HG03460 (cell line): ENCODE measurements around the gene TAF5L.
"Not testable (repeated sequence)": the region's sequence is repeated elsewhere in the genome, so short reads cannot be mapped to it uniquely, and the experiment has no call there.

ENCODE experiments used
- ATAC-seq: cut with Tn5 transposase; IDR thresholded peaks from one replicate; pipeline ENCODE4 v1.9.1; 2021; ENCODE audit not compliant: unreplicated experiment

TAF5L gene

DNA sequence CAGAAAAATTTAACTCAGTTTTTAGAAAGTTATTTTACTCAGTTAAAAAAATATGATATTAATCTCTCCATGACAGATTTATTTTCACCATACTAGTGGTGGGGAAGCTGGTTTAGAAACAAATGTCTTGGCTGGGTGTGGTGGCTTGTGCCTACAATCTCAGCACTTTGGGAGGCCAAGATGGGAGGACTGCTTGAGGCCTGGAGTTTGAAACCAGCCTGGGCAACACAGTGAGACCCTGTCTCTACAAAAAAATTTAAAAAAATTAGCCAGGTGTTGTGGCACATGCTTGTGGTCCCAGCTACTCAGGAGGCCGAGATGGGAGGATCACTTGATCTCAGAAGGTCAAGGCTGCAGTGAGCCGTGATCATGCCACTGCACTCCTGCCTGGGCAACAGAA is 17.3 kb downstream of the TAF5L start:
- ATAC-seq: no peak

DNA sequence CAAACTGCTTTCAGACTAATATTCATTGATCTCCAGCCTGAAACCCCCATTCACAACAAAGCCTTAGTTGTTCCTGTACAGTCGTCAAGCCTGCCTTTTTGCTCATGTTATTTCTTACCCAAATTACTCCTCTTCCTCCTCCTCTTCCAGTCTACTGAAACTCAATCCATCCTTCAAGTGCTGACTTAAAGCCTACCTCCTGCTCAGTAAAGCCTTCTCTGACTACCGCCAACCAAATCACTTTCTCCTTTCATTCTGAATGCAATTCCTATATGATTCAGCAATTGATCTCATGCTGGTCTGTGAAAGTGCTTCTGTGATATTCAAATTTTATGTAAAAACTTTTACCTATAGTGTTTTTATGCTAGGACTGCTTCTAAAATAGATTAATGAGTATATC is 18.6 kb downstream of the TAF5L start:
- ATAC-seq: no peak

DNA sequence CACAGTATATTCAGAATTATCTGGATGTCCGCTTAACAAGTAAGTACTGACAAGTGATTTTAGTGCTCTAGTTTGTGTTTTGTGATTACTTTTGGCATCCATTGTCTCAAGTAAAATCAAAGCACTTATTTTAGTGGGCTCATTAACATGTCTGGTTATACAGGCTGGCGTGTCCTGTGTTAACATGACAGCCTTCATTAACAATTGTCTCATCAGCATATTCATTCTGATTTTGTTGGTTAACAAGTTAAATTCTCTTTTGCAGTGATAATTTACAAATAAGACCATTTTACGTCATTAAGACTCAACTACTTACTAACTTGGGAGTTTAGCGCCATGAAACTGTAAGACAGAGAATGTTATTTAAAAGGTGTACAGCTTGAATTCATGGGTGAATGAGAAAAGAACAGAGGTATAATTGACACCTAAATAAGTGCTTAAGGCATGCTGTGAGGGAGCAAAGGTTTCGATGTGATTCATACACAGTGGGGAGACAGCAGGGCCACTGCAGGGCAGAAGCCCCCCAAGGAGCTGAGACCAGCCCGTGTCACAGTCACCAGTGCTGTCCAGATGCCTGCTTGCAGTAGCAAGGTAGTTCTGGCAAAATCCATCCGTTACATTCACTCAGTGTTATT is 22.4 kb downstream of the TAF5L start:
- no peak for ATAC-seq

DNA sequence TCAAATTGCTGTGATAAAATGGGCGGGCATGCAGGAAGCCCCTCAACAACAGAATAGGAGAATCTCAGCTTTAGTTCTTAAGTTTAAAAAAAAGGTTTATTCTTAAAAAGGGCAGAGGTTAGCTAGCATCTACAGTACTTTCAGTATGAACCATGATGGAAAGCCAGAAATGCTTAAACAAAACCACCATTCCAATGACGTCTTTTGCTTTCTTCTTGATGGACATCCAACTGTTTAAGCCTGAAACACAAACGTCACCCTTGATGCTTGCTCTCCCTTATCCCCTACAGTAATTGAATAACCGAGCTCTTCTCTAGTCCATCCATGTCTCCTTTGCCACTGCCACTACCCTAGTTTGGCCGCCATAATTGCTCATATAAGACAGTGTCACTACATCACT is 25.7 kb downstream of the TAF5L start:
- no peak for ATAC-seq

DNA sequence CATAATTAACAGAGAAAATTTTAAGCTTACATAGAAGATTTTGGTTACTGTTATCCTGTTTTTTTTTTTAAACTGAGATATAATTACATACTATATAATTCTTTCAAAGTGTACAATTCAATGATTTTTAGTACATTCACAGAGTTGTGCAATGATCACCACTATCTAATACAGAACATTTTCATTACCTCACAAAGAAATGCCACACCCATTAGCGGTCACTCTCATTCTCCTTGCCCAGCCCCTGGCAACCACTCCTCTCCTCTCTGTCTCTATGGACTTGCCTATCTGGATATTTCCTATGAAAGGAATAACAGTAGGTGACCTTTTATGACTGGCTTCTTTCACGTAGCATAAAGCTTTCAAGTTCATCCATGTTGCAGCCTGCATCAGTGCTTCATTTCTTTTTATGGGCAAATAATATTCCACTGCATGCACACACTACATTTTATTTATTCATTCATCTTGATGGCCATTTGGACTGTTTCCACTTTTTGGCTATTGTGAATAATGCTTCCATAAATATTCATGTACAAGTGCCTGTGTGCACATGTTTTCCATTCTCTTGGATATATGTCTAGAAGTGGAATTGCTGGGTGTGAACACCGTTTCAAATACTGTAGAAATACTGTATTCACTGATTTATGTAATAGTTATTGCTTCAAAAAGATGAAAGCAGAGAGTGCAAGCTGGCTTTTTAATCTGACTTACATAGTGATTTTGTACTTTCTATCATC is 26.5 kb downstream of the TAF5L start:
- ATAC-seq: no peak

DNA sequence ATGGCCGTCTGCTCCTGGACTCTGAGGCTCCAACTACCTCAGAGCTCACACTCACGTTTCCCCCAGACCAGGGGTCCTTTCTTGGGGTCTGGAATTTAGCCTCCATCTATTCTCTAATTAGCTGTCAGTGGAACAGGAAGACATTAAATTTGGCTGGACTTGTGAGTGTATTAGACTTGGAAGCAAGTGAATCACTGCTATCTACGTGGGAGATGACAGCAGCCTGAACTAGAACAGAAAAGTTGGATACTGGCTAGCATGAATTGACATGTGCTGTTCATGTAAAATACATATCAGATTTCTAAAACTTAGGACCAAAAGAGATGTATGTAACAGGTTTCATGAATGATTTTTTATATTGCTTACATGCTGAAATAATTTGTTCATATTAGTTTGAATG is 28.0 kb downstream of the TAF5L start:
- ATAC-seq: no peak

DNA sequence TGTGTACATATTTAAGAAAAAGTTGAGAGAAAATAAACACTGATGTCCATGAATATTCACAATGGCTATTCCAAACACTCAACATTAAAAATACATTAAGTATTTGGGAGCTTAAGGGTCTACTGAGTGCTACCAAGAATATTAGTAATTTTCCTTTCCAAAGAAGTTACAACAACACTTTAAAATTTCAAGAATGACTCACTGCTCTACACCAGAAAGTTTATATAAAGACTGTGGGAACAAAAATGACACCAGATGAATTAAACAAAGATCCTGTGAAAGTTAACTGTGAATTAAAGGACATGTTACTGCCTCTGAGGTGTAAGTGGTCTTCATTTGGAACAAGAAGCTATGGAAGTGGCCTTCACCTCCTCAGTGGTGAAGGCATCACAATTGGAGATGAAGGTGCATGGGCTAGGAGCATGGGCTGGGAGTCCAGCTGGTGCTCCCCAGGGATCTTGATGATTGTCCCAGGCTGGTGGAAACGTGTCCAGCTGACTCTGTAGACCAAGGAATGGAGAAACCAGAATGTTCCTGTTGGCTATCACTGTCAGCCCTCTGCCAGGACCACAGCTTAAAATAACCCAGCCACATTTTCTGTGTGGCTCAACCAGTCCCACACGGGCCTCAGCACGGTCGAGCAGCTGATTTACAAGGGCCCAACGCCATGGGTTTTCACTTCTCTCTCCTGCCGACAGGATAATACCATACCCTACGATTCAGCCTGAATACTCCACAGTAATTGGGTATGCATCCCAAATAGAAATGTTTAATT is 28.8 kb downstream of the TAF5L start:
- ATAC-seq: no peak

DNA sequence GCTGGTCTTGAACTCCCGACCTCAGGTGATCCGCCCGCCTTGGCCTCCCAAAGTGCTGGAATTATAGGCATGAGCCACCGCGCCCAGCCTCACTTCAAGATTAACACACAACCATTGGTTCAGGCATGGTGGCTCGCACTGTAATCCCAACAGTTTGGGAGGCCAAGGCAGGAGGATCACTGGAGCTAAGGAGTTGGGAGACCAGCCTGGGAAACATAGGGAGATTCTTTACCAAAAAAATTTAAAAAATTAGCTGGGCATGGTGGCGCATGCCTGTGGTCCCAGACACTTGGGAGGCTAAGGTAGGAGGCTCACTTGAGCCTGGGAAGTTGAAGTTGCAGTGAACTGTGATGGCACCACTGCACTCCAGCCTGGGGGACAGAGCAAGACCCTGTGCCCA is 30.0 kb downstream of the TAF5L start:
- ATAC-seq: not testable (repeated sequence)

DNA sequence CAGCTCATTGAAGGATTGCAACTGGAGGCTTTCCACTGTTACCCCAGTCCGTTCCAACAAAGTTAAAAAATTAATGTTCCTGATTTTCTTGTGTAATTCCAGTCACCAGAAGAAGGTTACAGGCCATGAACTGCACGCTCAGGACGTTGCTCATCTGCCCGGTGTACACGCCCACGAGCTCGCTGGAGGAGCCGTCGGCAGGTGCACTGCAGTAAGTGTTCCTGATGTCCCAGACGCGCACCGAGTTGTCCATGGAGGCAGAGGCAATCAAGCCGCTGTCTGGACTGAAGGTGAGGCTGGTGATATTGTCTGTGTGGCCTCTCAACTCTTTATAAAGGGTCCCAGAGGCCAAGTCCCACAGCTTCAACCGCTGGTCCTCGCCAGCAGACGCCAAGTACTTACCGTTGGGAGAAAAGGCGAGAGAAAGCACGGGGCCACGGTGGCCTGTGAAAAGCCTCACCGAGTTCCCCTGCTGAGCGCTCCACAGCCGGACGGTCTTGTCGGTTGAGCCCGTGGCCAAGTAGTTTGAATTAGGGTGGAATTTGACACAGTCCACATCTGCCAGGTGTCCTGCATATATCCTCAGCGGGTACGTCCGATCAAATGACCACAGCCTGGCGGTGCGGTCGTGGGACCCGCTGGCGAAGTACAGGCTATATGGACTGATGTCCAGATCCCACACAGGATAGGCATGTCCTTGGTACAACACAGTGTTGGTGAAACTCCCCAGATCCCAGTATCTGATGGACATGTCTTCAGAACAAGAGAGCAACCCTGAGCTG is 31.5 kb downstream of the TAF5L start:
- no peak for ATAC-seq

DNA sequence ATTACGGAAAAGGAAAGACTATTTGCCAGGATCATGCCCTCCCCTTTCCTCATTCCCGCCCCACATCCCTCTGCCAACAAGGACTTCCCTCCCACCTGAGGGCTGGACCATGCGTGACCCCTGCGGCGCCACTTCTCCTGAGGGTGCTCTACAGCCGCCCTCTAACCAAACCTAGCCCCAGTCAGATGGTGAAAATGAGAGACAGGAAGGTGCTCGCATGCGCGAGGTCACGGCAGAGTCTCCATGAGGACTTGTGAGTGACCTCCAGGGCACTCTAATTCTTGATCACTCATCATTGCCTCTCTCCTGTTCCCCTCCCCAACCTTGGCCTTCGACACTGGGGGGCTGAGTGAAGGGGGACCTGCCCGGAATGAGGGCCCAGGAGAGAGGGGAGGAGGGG is 32.1 kb downstream of the TAF5L start:
- ATAC-seq: no peak

DNA sequence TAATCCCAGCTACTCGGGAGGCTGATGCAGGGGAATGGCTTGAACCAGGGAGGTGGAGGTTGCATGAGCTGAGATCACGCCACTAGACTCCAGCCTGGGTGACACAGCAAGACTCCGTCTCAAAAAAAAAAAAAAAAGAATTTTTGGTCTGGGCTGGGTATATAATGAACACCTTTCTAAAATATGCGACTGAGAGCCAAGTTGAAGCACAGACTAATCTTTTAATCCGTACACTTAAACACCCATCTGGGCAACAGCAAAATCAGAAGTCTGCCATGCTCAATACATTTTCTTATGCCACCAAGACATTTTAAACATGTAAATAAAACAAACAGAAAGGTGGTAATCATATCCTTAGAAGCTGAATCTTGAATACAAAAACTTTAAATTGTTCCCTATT is 35.8 kb downstream of the TAF5L start:
- no peak for ATAC-seq

DNA sequence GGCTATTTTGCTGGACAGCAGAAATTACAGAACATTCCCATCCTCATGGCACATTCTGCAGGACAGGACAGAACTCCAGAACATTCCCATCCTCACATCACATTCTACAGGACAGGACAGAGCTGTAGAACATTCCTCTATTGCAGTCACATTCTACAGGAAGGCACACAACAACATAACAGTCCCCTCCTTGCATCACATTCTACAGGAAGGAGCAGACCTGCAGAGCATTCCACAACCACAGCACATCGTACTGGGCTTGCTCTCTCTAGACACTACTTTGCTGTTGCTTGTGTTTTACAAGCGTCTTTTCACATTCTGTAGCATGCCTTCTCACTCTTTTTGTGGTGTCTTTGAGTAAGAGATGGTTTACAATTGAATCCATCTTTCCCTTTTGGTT is 40.6 kb downstream of the TAF5L start:
- ATAC-seq: no peak

DNA sequence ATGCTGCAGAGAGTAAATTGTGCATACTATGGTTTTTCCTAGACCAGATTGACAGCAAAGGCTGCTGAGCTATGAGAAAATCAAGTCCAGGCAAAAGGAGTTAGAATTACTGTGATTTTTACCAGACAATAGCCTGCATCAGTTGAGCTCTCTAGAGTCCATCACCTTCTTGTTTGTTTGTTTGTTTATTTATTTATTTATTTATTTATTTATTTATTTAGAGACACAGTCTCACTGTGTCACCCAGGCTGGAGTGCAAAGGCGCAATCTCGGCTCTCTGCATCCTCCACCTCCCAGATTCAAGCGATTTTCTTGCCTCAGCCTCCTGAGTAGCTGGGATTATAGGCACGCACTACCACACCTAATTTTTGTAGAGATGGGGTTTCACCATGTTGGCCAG is 43.2 kb downstream of the TAF5L start:
- ATAC-seq: no peak

DNA sequence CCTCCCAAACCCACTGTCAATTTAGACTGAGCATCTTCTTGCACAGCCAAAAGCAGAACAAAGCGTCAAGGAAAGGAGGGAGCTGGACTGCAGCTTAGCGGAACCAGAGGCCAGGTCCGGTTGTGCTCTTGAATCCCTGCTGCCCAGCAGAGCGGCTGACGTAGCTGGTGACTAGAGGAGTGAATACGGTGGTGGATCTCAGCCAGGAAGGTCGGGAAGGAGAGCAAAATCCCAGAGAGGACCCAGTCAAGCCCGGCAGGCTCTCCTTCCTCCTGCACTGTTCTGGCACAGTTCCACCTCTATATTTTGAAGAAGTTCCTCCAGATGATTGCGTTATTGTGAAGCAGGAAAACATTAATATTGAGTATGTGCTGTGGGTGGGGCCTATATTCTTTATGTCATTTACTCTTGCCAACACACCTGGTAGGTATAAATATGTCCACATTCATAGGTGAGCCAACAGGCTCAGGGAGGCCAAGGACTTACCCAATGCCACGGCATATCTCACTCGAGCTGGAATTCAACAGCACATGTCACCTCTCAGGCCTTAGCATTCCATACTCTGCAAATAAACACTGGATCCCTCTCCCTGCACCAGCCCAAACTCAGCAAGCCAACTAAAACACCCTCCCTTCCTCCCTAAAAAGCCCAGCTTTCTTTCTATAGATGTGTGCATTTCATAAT is 43.8 kb downstream of the TAF5L start:
- no peak for ATAC-seq

DNA sequence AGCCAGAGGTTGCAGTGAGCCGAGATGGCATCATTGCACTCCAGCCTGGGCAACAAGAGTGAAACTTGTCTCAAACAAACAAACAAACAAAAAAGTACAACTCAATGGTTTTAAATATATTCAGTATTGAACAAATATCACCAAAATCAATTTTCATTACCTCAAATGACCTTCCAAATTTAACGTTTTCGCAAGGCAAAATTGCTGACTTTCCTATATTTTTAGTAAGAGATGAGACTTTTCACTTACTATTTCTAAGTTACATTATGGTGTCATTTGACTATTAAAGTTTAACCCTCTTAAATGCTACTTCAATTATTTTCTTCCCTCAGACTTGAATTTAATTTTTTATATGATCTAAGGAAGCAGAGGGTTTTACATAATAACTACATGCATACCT is 44.4 kb downstream of the TAF5L start:
- ATAC-seq: no peak

DNA sequence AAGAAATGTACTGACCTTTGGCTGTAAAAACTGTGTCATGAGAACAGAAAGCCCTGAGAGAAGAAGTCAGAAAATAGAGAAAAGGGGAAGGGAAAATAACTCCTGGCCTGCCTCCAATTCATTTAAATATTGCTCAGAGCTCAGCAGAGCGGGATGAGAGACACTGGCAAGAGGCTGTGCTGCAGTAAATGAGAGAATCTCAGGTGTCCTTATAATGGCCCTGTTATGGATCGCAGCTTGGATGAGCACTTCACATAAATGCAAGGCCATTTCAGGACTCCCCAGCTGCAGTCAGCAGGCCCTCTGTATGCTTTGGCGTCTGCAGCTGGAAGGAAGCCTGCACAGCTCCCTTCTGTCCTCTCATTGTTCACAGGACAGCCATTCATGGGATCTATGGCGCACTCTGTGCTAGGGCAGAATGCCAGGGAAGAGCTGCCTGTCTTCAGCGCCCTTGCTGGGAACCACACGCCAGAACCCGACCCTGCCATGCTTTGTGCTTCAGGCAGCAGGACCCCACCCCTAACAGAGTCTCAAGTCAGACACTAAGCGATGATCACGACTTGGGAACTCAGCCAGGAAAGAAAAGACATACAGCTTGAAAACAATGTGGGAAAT is 46.8 kb downstream of the TAF5L start:
- peak; percentile 84 for ATAC-seq

DNA sequence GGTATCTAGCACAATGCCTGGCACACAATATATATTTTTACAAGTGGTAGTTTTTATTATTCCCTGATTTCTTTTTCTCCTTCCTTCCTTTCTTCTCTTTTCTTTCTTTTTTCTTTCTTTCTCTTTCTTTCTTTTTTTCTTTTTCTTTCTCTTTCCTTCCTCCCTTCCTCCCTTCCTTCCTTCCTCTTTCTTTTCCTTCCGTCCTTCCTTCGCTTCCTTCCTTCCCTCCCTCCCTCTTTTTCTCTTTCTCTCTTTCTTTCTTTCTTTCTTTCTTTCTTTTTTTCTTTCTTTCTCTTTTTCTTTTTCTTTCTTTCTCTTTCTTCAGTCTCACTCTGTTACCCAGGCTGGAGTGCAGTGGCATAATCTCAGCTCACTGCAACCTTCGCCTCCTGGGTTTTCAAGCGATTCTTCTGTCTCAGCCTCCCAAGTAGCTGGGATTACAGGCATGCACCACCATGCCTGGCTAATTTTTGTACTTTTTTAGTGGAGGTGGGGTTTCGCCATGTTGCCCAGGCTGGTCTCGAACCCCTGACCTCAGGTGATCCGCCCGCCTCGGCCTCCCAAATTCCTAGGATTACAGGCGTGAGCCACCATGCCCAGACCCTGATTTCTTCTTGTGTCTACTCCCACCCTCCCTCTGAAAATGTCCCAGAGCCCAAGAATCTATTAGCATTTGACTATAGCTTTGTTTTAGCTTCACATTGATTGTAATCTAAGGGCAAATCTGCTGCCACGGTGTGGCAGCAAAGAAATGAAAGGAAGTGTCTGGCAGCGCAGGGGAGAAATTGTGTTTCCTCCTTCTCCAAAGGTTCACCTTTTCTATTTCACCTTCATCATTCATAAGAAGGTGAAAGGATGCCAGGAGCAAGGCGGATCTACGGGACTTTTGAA is 47.5 kb downstream of the TAF5L start:
- ATAC-seq: no peak

DNA sequence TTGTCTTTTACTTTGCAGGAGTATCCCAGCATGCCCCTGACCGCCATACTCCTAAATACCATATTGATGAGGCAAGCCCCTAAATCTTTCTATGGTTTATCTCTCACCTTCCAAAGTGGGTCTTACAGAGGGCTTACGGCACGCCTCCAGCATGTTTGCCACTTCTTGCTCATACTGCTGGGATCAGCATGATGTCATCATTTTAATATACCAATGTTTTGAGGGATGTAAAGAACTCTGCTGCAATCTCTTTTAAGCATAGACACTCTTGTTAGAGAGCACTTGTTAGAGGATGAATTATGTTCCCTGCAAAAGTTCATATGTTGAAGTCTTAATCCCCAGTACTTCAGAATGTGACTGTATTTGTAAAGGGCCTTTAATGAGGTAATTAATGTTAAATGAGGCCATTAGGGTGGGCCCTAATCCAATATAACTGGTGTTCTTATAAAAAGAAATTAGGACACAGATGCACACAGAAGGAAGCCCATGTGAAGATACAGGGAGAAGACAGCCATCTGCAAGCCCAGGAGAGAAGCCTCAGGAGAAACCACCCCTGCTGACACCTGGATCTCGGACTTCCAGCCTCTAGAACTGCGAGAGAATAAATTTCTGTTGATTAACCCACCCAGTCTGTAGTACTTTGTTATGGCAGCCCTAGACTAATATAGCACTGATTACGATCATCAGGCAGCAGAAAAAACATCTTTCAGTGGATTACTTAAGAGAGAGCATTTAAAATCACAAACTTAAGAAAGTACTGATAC is 51.1 kb downstream of the TAF5L start:
- no peak for ATAC-seq

DNA sequence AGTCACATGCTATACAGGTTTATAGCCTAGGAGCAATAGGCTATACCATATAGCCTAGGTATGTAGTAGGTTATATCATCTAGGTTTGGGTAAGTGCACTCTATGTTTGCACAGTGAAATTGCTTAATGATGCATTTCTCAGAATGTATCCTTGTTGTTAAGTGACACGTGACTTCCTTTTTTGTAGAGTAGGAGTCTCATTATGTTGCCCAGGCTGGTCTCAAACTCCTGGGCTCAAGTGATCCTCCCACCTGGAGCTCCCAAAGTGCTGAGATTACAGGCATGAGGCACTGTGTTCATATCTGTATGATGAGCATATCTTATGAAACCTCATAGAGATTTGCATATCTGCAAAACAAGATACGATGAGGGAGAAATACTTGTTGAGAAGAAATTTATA is 53.6 kb downstream of the TAF5L start:
- ATAC-seq: no peak
